WI38 (cell line): ENCODE data around the gene SUSD6.

Source experiments
- H3K4me3 ChIP-seq: 2 replicates; pipeline ENCODE4 v1.5.1; 2011; ENCODE audit warnings: low read depth, mild to moderate bottlenecking, control low read depth, low read length
- TF ChIP-seq, protein P1 (sequence below): IDR thresholded peaks from 2 replicates; pipeline ENCODE4 v1.5.1; 2012; ENCODE audit warnings: low read depth, mild to moderate bottlenecking, control low read depth, low read length

The SUSD6 gene

DNA sequence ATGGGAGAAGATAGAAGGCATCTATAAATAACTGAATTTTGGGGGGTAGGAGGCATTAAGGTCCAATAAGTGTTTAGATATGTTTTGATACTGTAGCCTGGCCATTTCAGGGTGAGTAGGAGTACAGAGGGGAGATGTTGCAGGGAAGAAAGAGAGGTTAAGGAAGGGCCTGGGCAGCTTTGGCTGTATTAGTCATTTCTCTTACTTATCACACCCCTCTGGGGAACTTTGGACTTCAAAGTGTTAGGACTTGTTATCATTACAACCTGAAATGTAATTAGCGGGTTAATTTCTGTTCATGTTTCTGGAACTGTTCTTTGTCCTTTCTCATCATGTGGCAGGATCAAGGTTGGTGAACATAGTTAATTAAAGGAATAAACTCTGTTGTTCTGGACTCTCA lies 40.3 kb downstream of the SUSD6 start:
- TF ChIP-seq, protein P1, sequence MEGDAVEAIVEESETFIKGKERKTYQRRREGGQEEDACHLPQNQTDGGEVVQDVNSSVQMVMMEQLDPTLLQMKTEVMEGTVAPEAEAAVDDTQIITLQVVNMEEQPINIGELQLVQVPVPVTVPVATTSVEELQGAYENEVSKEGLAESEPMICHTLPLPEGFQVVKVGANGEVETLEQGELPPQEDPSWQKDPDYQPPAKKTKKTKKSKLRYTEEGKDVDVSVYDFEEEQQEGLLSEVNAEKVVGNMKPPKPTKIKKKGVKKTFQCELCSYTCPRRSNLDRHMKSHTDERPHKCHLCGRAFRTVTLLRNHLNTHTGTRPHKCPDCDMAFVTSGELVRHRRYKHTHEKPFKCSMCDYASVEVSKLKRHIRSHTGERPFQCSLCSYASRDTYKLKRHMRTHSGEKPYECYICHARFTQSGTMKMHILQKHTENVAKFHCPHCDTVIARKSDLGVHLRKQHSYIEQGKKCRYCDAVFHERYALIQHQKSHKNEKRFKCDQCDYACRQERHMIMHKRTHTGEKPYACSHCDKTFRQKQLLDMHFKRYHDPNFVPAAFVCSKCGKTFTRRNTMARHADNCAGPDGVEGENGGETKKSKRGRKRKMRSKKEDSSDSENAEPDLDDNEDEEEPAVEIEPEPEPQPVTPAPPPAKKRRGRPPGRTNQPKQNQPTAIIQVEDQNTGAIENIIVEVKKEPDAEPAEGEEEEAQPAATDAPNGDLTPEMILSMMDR: no peak
- no peak overlapping the region for H3K4me3 ChIP-seq

DNA sequence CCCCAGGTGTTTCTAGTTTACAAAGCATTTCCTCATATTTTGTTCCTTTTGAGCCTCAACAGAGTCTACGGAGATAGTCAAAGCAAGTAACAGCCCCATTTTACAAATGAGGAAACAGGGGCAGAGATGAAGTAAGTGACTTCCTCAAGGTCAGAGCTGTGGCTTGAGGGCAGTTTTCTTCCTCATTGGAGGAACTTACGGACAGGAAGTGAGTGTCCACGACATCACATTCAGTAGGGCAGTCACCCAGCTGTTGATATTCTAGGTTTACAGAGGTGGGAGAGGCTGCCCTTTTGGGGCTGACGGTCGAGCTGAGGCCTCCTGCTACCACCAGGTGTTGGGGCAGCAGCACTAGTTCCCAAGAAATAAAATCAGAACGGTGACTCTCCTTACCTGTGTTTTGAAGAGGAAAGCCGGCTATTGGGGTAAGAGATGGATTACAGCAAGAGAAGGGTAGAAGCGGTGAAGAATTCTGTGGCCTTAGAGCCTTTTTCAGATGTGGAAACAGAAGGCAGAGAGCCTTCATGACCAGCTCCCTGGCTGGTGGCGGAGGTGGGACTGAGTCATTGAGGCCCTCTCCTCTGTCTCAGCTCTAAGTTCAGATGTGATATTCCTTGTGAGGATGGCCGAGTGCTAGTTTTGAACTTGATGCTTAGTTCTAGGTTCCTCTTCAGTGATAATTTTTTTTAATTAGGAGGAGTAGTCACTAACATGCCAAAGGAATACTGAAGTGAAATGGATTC lies 41.7 kb downstream of the SUSD6 start:
- TF ChIP-seq, protein P1: no peak
- H3K4me3 ChIP-seq: no peak overlapping the region

DNA sequence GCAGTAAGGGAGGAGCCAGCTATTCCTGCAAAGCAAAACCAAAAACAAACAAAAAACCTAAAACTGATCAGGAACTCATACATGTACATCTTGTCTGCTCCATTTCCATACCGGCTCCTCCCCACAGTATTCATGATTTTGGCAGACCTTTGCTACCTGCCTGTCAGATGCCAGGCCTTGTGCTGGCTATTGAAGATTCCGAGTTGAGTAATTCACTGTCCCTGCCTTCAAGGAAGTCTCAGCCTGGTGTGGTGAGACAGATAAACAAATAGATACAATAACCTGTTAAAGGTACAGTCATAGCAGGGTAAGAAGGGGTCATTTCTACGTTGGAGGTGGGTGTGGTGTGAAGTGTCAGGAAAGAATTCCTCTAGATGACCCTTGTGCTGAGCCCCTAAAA lies 42.7 kb downstream of the SUSD6 start:
- H3K4me3 ChIP-seq: no peak overlapping the region
- TF ChIP-seq, protein P1: no peak

DNA sequence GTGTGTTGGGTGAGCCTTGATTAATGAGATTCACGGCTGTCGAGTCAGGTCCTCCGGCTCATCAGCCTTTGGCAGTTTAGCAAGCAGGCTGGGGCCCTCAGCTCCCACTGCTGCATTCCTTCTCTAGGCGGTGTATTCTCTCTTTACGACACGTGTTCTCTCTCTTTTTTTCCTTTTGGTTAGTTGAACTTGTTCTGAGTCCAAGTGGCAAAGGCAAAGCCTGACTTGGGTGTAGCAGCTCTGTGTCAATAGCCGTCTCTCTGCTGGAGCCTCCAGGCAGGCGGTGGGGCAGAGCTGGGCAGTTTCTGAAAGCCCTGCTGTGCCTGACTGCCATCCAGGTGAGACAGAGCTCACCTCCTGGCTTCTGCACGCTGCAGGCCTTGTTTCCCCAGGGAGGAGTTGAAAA lies 46.6 kb downstream of the SUSD6 start:
- no peak overlapping the region for H3K4me3 ChIP-seq
- TF ChIP-seq, protein P1: no peak

DNA sequence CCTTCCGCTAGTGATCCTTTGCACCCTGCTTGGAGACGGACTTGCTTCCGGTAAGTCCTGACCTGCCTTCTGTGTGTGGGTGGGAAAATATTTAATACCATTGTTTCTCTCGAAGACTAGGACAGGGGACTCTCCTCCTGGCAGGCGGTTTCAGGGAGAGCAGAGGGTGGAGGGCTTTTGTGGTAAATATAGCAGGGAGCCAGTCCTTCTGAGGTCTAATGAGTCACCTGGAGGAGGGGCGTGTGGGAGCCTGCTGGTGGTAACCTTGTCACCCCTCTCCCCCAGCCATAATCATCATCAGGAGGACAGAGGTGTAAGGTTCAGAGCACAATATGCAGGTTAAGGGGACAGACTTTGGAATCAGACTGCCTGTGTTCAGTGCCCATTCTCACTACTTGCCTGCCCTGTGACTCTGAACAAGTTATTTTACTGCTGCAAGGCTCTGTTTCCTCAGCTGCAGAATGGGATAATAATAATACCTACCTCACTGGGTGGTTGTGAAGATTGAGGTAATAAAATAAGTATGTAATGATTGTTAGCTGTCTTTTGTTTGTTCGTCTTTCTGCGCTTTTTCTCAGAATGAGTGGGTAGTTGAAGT lies 47.4 kb downstream of the SUSD6 start:
- H3K4me3 ChIP-seq: no peak overlapping the region
- TF ChIP-seq, protein P1: no peak

DNA sequence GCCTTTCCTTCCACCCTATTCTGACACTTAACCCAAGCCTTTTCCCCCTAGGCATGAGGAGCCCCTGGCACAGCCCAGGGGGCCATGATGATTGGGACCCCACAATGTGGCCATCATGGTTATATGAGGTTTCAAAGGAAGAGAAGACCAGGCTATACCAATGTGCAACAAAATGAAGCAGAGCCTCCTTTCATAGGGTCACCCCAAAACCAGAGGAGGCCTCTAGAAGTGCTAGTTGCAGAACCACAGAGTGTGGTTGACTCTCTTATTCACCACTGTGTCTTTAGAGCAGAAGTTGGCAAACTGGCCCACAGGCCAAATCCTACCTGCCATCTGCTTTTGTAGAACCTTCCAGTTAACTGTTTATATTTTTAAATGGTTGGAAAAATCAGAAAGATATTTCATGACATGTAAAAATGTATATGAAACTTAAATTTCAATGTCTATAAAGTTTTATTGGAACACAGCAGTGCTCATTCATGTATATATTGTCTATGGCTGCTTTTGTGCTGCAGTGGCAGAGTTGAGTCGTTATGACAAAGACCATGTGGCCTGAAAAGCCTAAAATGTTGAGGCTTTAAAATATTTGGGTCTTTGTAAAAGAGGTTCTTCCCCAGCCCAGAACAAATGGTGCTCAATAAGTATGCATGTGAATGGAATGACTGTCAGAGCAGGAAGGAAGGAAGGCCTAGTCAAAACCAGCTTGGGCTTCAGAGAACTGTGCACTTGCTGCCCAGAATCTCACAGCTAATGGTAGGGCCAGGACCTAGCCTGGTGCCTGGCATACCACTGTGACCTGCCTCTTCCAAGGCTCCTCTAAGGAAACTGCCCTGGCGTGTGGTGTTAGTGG lies 49.2 kb downstream of the SUSD6 start:
- TF ChIP-seq, protein P1: no peak
- no peak overlapping the region for H3K4me3 ChIP-seq

DNA sequence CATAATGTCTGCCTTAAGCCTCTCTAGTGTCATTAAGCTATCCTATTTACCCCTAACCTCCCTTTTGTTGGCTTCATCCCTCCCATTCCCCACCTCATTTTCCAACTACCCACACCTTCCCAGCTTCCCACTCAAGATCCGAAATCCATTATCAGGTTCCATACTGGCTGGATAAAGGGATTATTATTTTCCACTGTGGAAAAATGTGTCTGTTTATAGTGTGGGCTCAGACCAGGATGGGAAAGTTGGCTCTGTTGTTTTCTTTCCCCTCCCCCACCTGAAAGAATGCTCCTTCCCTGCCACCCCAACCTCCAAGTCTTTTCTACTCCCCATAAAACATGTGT lies 49.8 kb downstream of the SUSD6 start:
- TF ChIP-seq, protein P1: no peak
- H3K4me3 ChIP-seq: no peak overlapping the region
